ENCODE results near the gene ALKBH1.

DNA sequence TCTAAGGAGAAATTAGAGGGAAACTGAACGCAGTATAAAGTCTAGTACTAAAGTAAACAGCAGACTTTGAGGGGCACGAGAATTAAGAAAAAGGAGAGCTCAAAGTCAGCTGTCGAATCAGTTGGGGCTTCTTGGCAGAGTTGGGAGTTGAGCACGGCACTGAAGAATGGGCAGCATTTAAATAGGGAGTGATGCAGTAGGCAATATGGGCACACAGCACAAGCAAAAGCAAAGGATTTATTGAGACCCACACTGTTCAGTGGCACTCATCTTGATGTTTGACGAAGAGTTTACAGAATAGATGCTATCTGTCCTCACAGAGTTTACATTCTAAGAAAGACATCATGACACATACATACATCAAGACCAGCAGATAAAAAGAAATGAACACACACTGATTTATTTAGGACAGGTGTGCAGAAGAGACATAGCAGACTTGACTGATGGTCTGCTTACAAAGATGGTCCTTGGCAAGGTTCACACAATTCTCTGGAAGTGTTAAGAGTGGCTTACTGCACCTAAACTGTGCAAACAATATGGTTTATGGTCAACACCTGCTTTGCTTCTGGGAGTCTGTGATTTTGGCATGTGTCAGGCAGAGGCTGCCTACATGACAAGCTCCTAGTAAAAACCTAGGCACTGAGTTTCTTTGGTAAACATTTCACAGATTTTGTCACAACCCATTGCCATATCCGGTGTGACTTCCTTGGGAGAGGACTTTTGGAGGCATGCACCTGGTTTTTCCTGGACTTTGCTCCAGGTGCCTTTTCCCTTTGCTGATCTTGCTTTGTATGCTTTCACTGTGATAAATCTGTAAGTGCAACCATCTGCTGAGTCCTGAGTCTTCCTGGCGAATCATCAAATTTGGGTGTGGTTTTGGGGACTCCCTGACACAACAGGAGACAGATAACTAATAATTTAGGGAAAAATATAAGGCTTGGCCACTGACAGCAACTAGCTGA, 26.3 kb downstream of the ALKBH1 start:
- TF ChIP-seq POLR2AphosphoS5 (IDR thresholded peaks at IDR 0.05; ENCODE audit: low read depth, low read length) (no peak), POLR2A (IDR thresholded peaks at IDR 0.05; ENCODE audit: low read depth, low read length) (no peak)
